Heart right ventricle (tissue), 16 donors: ENCODE measurements around the gene NAA25. TPM values are rescaled to one million over a fixed set of nuclear protein-coding genes. Genes with fewer than 3 reads are reported as not detected.

Experiments
- ATAC-seq, 8 donors: fragments of 200-7000 bp; cut with Tn5 transposase; one replicate each; pipeline ENCODE4 v1.9.1; 2020; ENCODE audit warnings: mild to moderate bottlenecking in 8 of 8, moderate library complexity in 8 of 8, moderate number of reproducible peaks in 1 of 8
- DNase-seq, 2 donors: peaks; one replicate each; pipeline ENCODE4 v3.0.0-alpha.2; 2020
- H3K27ac ChIP-seq, 10 donors: fragments of 200-600 bp; sonication (generic) in 2 of 10; one replicate each; pipeline versions ENCODE4 v1.5.0 to v1.8.0; 2020 to 2022; ENCODE audit warnings: mild to moderate bottlenecking in 3 of 10
- H3K27me3 ChIP-seq, 7 donors: fragments of 200-600 bp; one replicate each; pipeline ENCODE4 v1.8.0; 2021 to 2022; ENCODE audit warnings: mild to moderate bottlenecking in 2 of 7
- H3K36me3 ChIP-seq, 9 donors: fragments of 200-600 bp; sonication (generic) in 1 of 9; one replicate each; pipeline versions ENCODE4 v1.5.0 to v1.8.0; 2020 to 2022; ENCODE audit warnings: mild to moderate bottlenecking in 2 of 9
- H3K4me1 ChIP-seq, 9 donors: fragments of 200-600 bp; sonication (generic) in 1 of 9; one replicate each; pipeline versions ENCODE4 v1.5.0 to v1.8.0; 2020 to 2022; ENCODE audit warnings: mild to moderate bottlenecking in 4 of 9
- H3K4me3 ChIP-seq, 10 donors: fragments of 200-600 bp; sonication (generic) in 2 of 10; one replicate each; pipeline versions ENCODE4 v1.5.0 to v1.8.0; 2020 to 2022; ENCODE audit warnings: mild to moderate bottlenecking in 7 of 10, moderate library complexity in 2 of 10
- H3K9me3 ChIP-seq, 11 donors: fragments of 200-600 bp in 10 of 11; sonication (generic) in 2 of 11; one replicate each; pipeline versions ENCODE4 v1.5.0 to v1.8.0; 2013 to 2022; ENCODE audit warnings: mild to moderate bottlenecking in 2 of 11, control low read depth in 1 of 11, moderate library complexity in 1 of 11
- WGBS, 2 donors: extraction: QIAGEN DNeasy Blood & Tissue Kit; methylation state at CpG; one replicate each; pipeline ENCODE4 v1.1.7; 2013; ENCODE audit warnings: inconsistent platforms in 1 of 2; 5-methylcytosine and 5-hydroxymethylcytosine counted together
- intact Hi-C, 10 donors: fragments of 100-400 bp; cut with DNase I; formaldehyde crosslinking; loops; one replicate each; pipeline versions ENCODE4 v1.11.1 to v1.14.2; 2022
- polyA plus RNA-seq, 2 donors: library from polyadenylated mRNA; stranded (reverse); fragments of 200-250 nt; gene quantifications; one replicate each; pipeline ENCODE4 v1.2.3, GENCODE V29; 2013
- total RNA-seq, 10 donors: library from RNA; stranded (reverse); fragmentation: NEBNext Ultra II Directional in 3 of 10; extraction: Animal tissue kit (Norgen Biotek cat#: 25700) in 3 of 10; gene quantifications; one replicate each; pipeline versions ENCODE4 v1.2.1 to v1.2.4, GENCODE V29; 2021 to 2023
- TF ChIP-seq, protein P1 (sequence below), 9 donors: fragments of 200-600 bp; sonication (generic) in 2 of 9; IDR thresholded peaks; one replicate each; pipeline versions ENCODE4 v1.5.0 to v1.8.0; 2021 to 2022; ENCODE audit warnings: antibody characterized with exemption in 9 of 9, mild to moderate bottlenecking in 5 of 9, moderate library complexity in 1 of 9
- donor health status: Arrhythmogenic right ventricular cardiomyopathy.
- donor health status: ischemic (EF 13 %, LVEDD 7.1; RV severe dilation, severe dysfunction).
- donor health status: healthy with polysubstance abuse.
- donor health status: DM: no; HTN: yes; CAD: no.
- donor health status: DM: no; HTN: no; CAD: no.
- donor health status: ischemic (EF 25% LVEDD 6.9; RV normal size, moderate dysfunction).
- donor health status: ischemic (EF 25% LVEDD 5.7; RV mildly dilated, moderate dysfunction).
- donor health status: healthy.
- donor health status: DM: yes; HTN: yes; CAD: no.
- donor health status: Ischemic cardiomyopathy.
- donor health status: ischemic (EF 35%, LVEDD 5.7; RV mildly dilated, moderate dysfunction).
- donor health status: nonischemic (EF 11% LVEDD 7.7; RV severe dilation, severe dysfunction).
- donor health status: DM: yes; HTN: yes; CAD: no.
- donor health status: PGD.
- donor health status: ischemic (EF 29% LVEDD 5.4; RV normal size, mild dysfunction).
- donor health status: nonischemic (EF 23%, LVEDD 6.1; RV moderate dilation, normal function).

NAA25 gene
- total and polyA plus RNA-seq, 12 donors: 3.6 to 26.3 (median 17.9) TPM

- intact Hi-C loops: no loop called here
- 97 to 98% methylated on average over 4 of the region's 4 CpGs for WGBS, 2 donors
- Histone ChIP-seq H3K27ac (peak overlapping the region in 1 of 10 donors; percentile 12), H3K27me3 (no peaks in the 10 kb centered on the region), H3K4me1 (peaks cover 0 to 44% (median 9%) of the 10 kb centered on the region in 9 donors), H3K36me3 (peaks cover 0 to 27% (median 0%) of the 10 kb centered on the region in 9 donors), H3K4me3 (no peak overlapping the region), H3K9me3 (no peaks in the 10 kb centered on the region)
- TF ChIP-seq, protein P1, sequence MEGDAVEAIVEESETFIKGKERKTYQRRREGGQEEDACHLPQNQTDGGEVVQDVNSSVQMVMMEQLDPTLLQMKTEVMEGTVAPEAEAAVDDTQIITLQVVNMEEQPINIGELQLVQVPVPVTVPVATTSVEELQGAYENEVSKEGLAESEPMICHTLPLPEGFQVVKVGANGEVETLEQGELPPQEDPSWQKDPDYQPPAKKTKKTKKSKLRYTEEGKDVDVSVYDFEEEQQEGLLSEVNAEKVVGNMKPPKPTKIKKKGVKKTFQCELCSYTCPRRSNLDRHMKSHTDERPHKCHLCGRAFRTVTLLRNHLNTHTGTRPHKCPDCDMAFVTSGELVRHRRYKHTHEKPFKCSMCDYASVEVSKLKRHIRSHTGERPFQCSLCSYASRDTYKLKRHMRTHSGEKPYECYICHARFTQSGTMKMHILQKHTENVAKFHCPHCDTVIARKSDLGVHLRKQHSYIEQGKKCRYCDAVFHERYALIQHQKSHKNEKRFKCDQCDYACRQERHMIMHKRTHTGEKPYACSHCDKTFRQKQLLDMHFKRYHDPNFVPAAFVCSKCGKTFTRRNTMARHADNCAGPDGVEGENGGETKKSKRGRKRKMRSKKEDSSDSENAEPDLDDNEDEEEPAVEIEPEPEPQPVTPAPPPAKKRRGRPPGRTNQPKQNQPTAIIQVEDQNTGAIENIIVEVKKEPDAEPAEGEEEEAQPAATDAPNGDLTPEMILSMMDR (IDR thresholded peaks at IDR 0.05): no peak
- DNase-seq (no peak), ATAC-seq (no peak)
Measured at GRCh38 chr12:111991946-111992345, 116.6 kb downstream of the NAA25 start.

DNA sequence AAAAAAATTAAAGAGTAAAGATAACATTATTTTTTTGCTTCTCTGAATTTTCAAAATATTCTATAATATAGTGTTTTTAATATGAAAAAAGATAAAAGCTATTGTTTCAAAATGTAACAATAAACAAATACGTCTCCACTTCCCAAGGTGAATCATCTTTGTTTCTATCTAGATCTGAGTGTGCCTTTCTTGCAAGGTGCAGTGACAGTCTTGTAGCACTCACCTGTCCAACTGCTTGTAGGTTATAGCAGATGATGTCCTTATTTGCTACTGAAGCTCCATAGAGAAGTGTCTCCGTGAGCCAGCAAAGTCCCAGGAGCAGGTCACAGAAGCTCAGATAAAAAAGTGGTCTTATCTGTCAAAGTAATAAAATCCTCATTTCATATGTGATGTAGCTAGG, 117.0 kb downstream of the NAA25 start:
- ATAC-seq: no peak
- DNase-seq: no peak

DNA sequence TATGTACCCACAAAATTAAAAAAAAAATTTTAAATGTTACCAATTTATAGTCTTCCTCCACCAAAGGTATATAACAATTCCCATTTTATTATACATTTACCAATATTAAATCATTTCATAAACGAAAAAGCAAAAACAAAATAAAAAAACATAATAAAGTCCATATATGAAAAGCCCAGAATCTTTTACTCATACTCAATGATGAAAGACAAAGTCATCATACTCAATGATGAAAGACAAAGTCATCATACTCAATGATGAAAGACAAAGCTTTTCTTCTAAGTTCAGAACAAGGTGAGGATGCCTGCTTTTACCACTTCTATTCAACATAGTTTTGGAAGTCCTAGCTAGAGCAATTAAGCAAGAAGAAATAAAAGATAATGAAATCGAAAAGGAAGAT, 123.8 kb downstream of the NAA25 start:
- WGBS, 2 donors: 76 to 81% methylated on average over 2 of the region's 2 CpGs
- H3K9me3 ChIP-seq: no peaks in the 10 kb centered on the region
- H3K27me3 ChIP-seq: no peaks in the 10 kb centered on the region
- no peak overlapping the region for H3K4me3 ChIP-seq
- intact Hi-C loops: no loop called here
- peaks cover 0 to 27% (median 0%) of the 10 kb centered on the region in 9 donors for H3K36me3 ChIP-seq
- DNase-seq (no peak), ATAC-seq (no peak)
- TF ChIP-seq, protein P1 (IDR thresholded peaks at IDR 0.05): no peak
- peaks cover 0 to 7% (median 0%) of the 10 kb centered on the region in 9 donors for H3K4me1 ChIP-seq
- H3K27ac ChIP-seq: no peak overlapping the region

More for the DNA sequence above, 117.0 kb downstream of the NAA25 start:
- no peak overlapping the region for H3K27ac ChIP-seq
- TF ChIP-seq, protein P1 (IDR thresholded peaks at IDR 0.05): no peak
- H3K4me3 ChIP-seq: no peak overlapping the region
- 93 to 95% methylated on average over 2 of the region's 2 CpGs for WGBS, 2 donors
- H3K4me1 ChIP-seq: peaks cover 0 to 40% (median 9%) of the 10 kb centered on the region in 9 donors
- intact Hi-C loops: no loop called here
- no peaks in the 10 kb centered on the region for H3K27me3 ChIP-seq
- H3K36me3 ChIP-seq: peaks cover 0 to 27% (median 0%) of the 10 kb centered on the region in 9 donors
- no peaks in the 10 kb centered on the region for H3K9me3 ChIP-seq

DNA sequence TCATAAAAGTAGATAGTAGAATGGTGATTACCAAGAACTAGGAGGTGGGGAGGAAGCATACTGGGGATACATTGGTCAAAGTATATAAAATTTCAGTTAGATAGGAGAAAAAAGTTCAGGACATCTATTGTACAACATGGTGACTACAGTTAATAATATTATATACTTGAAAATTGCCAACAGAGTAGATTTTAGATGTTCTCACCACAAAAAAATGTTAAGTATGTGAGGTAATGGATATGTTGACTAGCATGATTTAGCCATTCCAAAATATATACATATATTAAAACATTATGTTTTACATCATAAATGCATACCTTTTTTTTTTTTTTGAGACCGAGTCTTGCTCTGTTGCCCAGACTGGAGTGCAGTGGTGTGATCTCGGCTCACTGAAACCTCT, 126.6 kb downstream of the NAA25 start:
- Histone ChIP-seq H3K27me3 (no peaks in the 10 kb centered on the region), H3K4me1 (peaks cover 0 to 7% (median 0%) of the 10 kb centered on the region in 9 donors), H3K9me3 (no peaks in the 10 kb centered on the region), H3K36me3 (peaks cover 0 to 39% (median 0%) of the 10 kb centered on the region in 9 donors), H3K4me3 (no peak overlapping the region), H3K27ac (no peak overlapping the region)
- TF ChIP-seq, protein P1 (IDR thresholded peaks at IDR 0.05): no peak
- DNase-seq (no peak), ATAC-seq (no peak)
- intact Hi-C loops: no loop called here
- WGBS, 2 donors: 96 to 100% methylated on average over 2 of the region's 2 CpGs
